Measurements from ENCODE around the gene SH3RF1.
A peak's percentile ranks its signal among the peaks of the same experiment; 100 is the strongest.

Gene SH3RF1

GRCh38 chr4:169098054-169098497, 172.7 kb downstream of the SH3RF1 start:
- no peak for DNase-seq

- no peak for DNase-seq
Measured at GRCh38 chr4:169096221-169096620, 174.5 kb downstream of the SH3RF1 start.

- no peak for DNase-seq
Measured at GRCh38 chr4:169094656-169095231, 176.0 kb downstream of the SH3RF1 start.

- DNase-seq: no peak
Measured at GRCh38 chr4:169092889-169093522, 177.8 kb downstream of the SH3RF1 start.

- no peak for DNase-seq
Measured at GRCh38 chr4:169090484-169091215, 180.1 kb downstream of the SH3RF1 start.

- no peak for DNase-seq
Measured at GRCh38 chr4:169089004-169089403, 181.8 kb downstream of the SH3RF1 start.

- DNase-seq: no peak
Measured at GRCh38 chr4:169084954-169085353, 185.8 kb downstream of the SH3RF1 start.

- DNase-seq: no peak
Measured at GRCh38 chr4:169080981-169081380, 189.8 kb downstream of the SH3RF1 start.

GRCh38 chr4:169079942-169080827, 190.6 kb downstream of the SH3RF1 start:
- peak; percentile 1 for DNase-seq

- no peak for DNase-seq
Measured at GRCh38 chr4:169074117-169074516, 196.6 kb downstream of the SH3RF1 start.

GRCh38 chr4:169071747-169072146, 199.0 kb downstream of the SH3RF1 start:
- no peak for DNase-seq

- no peak for DNase-seq
Measured at GRCh38 chr4:169070895-169071218, 199.9 kb downstream of the SH3RF1 start.

- DNase-seq: no peak
Measured at GRCh38 chr4:169070071-169070894, 200.5 kb downstream of the SH3RF1 start.

- DNase-seq: no peak
Measured at GRCh38 chr4:169068423-169068822, 202.3 kb downstream of the SH3RF1 start.

- DNase-seq: no peak
Measured at GRCh38 chr4:169066934-169067333, 203.8 kb downstream of the SH3RF1 start.

- DNase-seq: no peak
Measured at GRCh38 chr4:169064296-169064695, 206.5 kb downstream of the SH3RF1 start.

- DNase-seq: no peak
Measured at GRCh38 chr4:169063441-169063840, 207.3 kb downstream of the SH3RF1 start.

- no peak for DNase-seq
Measured at GRCh38 chr4:169062897-169063244, 207.9 kb downstream of the SH3RF1 start.

GRCh38 chr4:169061386-169061785, 209.4 kb downstream of the SH3RF1 start:
- no peak for DNase-seq

- no peak for DNase-seq
Measured at GRCh38 chr4:169060391-169061091, 210.2 kb downstream of the SH3RF1 start.

GRCh38 chr4:169059306-169060211, 211.2 kb downstream of the SH3RF1 start:
- no peak for DNase-seq

All from CD4-positive, alpha-beta T cell treated with Interleukin-12 subunit alpha and Interleukin-12 subunit beta, for 1 hour (primary cell).